OCI-LY3 (cell line): ENCODE measurements around the gene MCEMP1.

ENCODE experiments used
- H2AFZ ChIP-seq: fragments of 200-600, 300-600 bp; shearing (Covaris generic); 2 replicates; pipeline ENCODE4 v1.6.0; 2014; ENCODE audit warnings: antibody characterized with exemption, low read depth, low read length
- H3K27ac ChIP-seq: fragments of 200-600, 300-600 bp; sonication (generic); 2 replicates; pipeline ENCODE4 v1.5.1; 2014; ENCODE audit warnings: mild to moderate bottlenecking, low read length, moderate library complexity, mixed read lengths
- H3K27me3 ChIP-seq: fragments of 200-600, 300-600 bp; sonication (generic); 2 replicates; pipeline ENCODE4 v1.6.1; 2014; ENCODE audit warnings: low read depth, low read length, mixed read lengths
- H3K36me3 ChIP-seq: fragments of 200-600, 300-600 bp; sonication (generic); replicated peaks from 2 replicates; pipeline ENCODE3; 2014; ENCODE audit warnings: low read depth, low read length, mixed read lengths
- H3K4me1 ChIP-seq: fragments of 300-600, 200-600 bp; sonication (generic); 2 replicates; pipeline ENCODE4 v1.6.1; 2014; ENCODE audit warnings: low read length, mixed read lengths
- H3K4me2 ChIP-seq: fragments of 200-600, 300-600 bp; sonication (generic); 2 replicates; pipeline ENCODE4 v1.6.1; 2014; ENCODE audit warnings: low read length, mixed read lengths
- H3K4me3 ChIP-seq: fragments of 300-600, 200-600 bp; sonication (generic); 2 replicates; pipeline ENCODE4 v1.5.1; 2014; ENCODE audit warnings: antibody characterized with exemption, mild to moderate bottlenecking, low read length, moderate library complexity
- H3K79me2 ChIP-seq: fragments of 300-600, 200-600 bp; shearing (Covaris generic); 2 replicates; pipeline ENCODE4 v1.6.1; 2014; ENCODE audit warnings: mild to moderate bottlenecking, low read length, mixed read lengths
- H3K9ac ChIP-seq: fragments of 300-600, 200-600 bp; shearing (Covaris generic); 2 replicates; pipeline ENCODE4 v1.6.0; 2014; ENCODE audit warnings: mild to moderate bottlenecking, low read length, moderate library complexity
- H3K9me3 ChIP-seq: fragments of 200-600, 300-600 bp; shearing (Covaris generic); 2 replicates; pipeline ENCODE4 v1.6.1; 2014; ENCODE audit warnings: low read length, mixed read lengths; ENCODE audit not compliant: insufficient read depth
- H4K20me1 ChIP-seq: fragments of 200-600, 300-600 bp; sonication (generic); 2 replicates; pipeline ENCODE4 v1.6.1; 2016; ENCODE audit warnings: low read length, mixed read lengths; ENCODE audit not compliant: insufficient read depth
- CTCF ChIP-seq: fragments of 200-600, 300-600 bp; sonication (generic); IDR thresholded peaks from 2 replicates; pipeline ENCODE4 v1.5.1; 2014; ENCODE audit warnings: antibody characterized with exemption, low read length, low read depth
- EZH2phosphoT487 ChIP-seq: fragments of 200-600 bp; shearing (Covaris generic); IDR thresholded peaks from 2 replicates; pipeline ENCODE4 v1.6.1; 2018; ENCODE audit warnings: antibody characterized with exemption, mixed run types, low read depth

MCEMP1 gene

GRCh38 chr19:7636317-7636690 is 40.6 kb upstream of the MCEMP1 start:
- Histone ChIP-seq H2AFZ (peak overlapping the region; percentile 87; the same call in 1 of the 2 replicates), H3K4me1 (peaks cover 13% of the 10 kb centered on the region), H3K27me3 (no peaks in the 10 kb centered on the region), H3K9me3 (no peaks in the 10 kb centered on the region), H3K4me2 (peak overlapping the region; percentile 92), H3K36me3 (peaks cover 22% of the 10 kb centered on the region), H3K79me2 (peaks cover 41% of the 10 kb centered on the region), H4K20me1 (peaks cover 7% of the 10 kb centered on the region; the same call in 1 of the 2 replicates), H3K27ac (no peak overlapping the region), H3K9ac (no peak overlapping the region), H3K4me3 (peak overlapping the region; percentile 92)
- TF ChIP-seq EZH2phosphoT487 (no peak), CTCF (no peak)

GRCh38 chr19:7636691-7637373 is 40.1 kb upstream of the MCEMP1 start, which contains the start of gene STXBP2:
Gene STXBP2 (plus strand): TSS chr19:7637110. CDS start chr19:7637150, 40 bp downstream.
- peak within 1 kb of the TSS; percentile 92 for H3K4me3 ChIP-seq
- peaks cover 7% of the 10 kb centered on the region; the same call in 1 of the 2 replicates for H4K20me1 ChIP-seq
- peaks cover 38% of the 10 kb centered on the region for H3K79me2 ChIP-seq

GRCh38 chr19:7637374-7638256 is 39.3 kb upstream of the MCEMP1 start:
- Histone ChIP-seq H3K79me2 (peaks cover 35% of the 10 kb centered on the region), H3K27me3 (no peaks in the 10 kb centered on the region), H2AFZ (no peak overlapping the region), H3K9ac (peak overlapping the region; percentile 87), H3K36me3 (peaks cover 19% of the 10 kb centered on the region), H3K27ac (peak overlapping the region; percentile 32), H3K9me3 (no peaks in the 10 kb centered on the region), H3K4me2 (peak overlapping the region; percentile 92), H3K4me1 (peaks cover 13% of the 10 kb centered on the region), H3K4me3 (peak overlapping the region; percentile 92), H4K20me1 (peaks cover 7% of the 10 kb centered on the region; the same call in 1 of the 2 replicates)
- TF ChIP-seq EZH2phosphoT487 (no peak), CTCF (no peak)

More at GRCh38 chr19:7636691-7637373, 40.1 kb upstream of the MCEMP1 start, which contains the start of gene STXBP2:
- Histone ChIP-seq H2AFZ (peak within 1 kb of the TSS; percentile 87), H3K9me3 (no peaks in the 10 kb centered on the region), H3K4me2 (peak within 1 kb of the TSS; percentile 92), H3K27ac (peak within 1 kb of the TSS; percentile 32), H3K9ac (peak within 1 kb of the TSS; percentile 87), H3K36me3 (peaks cover 19% of the 10 kb centered on the region), H3K27me3 (no peaks in the 10 kb centered on the region), H3K4me1 (peaks cover 13% of the 10 kb centered on the region)
- TF ChIP-seq EZH2phosphoT487 (no peak), CTCF (no peak)
